BLaER1 (cell line): ENCODE data around the gene AGPAT4.

ENCODE experiments used
- H3K27ac ChIP-seq: shearing (Covaris generic); formaldehyde crosslinking; 2 replicates; pipeline ENCODE4 v1.8.1; 2022
- H3K27me3 ChIP-seq: shearing (Covaris generic); formaldehyde crosslinking; 2 replicates; pipeline ENCODE4 v1.8.1; 2022
- H3K36me3 ChIP-seq: shearing (Covaris generic); formaldehyde crosslinking; 2 replicates; pipeline ENCODE4 v1.8.1; 2022
- H3K4me1 ChIP-seq: shearing (Covaris generic); formaldehyde crosslinking; 2 replicates; pipeline ENCODE4 v1.8.1; 2022
- H3K4me2 ChIP-seq: shearing (Covaris generic); formaldehyde crosslinking; 2 replicates; pipeline ENCODE4 v1.8.1; 2022
- H3K4me3 ChIP-seq: shearing (Covaris generic); formaldehyde crosslinking; 2 replicates; pipeline ENCODE4 v1.8.1; 2022
- H3K9ac ChIP-seq: shearing (Covaris generic); formaldehyde crosslinking; 2 replicates; pipeline ENCODE4 v1.8.1; 2022
- H3K9me3 ChIP-seq: shearing (Covaris generic); formaldehyde crosslinking; 2 replicates; pipeline ENCODE4 v1.8.1; 2022
- H4K20me1 ChIP-seq: shearing (Covaris generic); formaldehyde crosslinking; 2 replicates; pipeline ENCODE4 v1.8.1; 2022
- Cebpa-rat ChIP-seq: shearing (Covaris generic); IDR thresholded peaks from 2 replicates; pipeline ENCODE4 v1.8.1; 2022

The AGPAT4 gene

GRCh38 chr6:161215193-161215592 is 58.7 kb downstream of the AGPAT4 start:
- no peak overlapping the region for H3K4me2 ChIP-seq
- no peak for TF ChIP-seq Cebpa-rat
- H3K36me3 ChIP-seq = peaks cover 49% of the 10 kb centered on the region
- H3K27me3 ChIP-seq = no peaks in the 10 kb centered on the region
- no peaks in the 10 kb centered on the region for H3K4me1 ChIP-seq
- H3K27ac ChIP-seq = no peak overlapping the region
- peaks cover 63% of the 10 kb centered on the region for H3K9me3 ChIP-seq
- H4K20me1 ChIP-seq = no peaks in the 10 kb centered on the region
- no peak overlapping the region for H3K4me3 ChIP-seq
- no peak overlapping the region for H3K9ac ChIP-seq

- no peaks in the 10 kb centered on the region for H3K4me1 ChIP-seq
- H3K4me3 ChIP-seq = no peak overlapping the region
- H3K36me3 ChIP-seq = peaks cover 49% of the 10 kb centered on the region
- no peak overlapping the region for H3K27ac ChIP-seq
- no peaks in the 10 kb centered on the region for H3K27me3 ChIP-seq
- no peaks in the 10 kb centered on the region for H4K20me1 ChIP-seq
- H3K9ac ChIP-seq = no peak overlapping the region
- TF ChIP-seq Cebpa-rat = no peak
- H3K9me3 ChIP-seq = peaks cover 68% of the 10 kb centered on the region
- H3K4me2 ChIP-seq = no peak overlapping the region
These were observed 59.1 kb downstream of the AGPAT4 start for GRCh38 chr6:161214722-161215121.

- peaks cover 43% of the 10 kb centered on the region for H3K36me3 ChIP-seq
- H3K9me3 ChIP-seq = peaks cover 76% of the 10 kb centered on the region
- no peak overlapping the region for H3K27ac ChIP-seq
- H3K27me3 ChIP-seq = no peaks in the 10 kb centered on the region
- no peak overlapping the region for H3K4me3 ChIP-seq
- H3K9ac ChIP-seq = no peak overlapping the region
- H3K4me1 ChIP-seq = no peaks in the 10 kb centered on the region
- H4K20me1 ChIP-seq = no peaks in the 10 kb centered on the region
- no peak overlapping the region for H3K4me2 ChIP-seq
- TF ChIP-seq Cebpa-rat = no peak
These were observed 61.0 kb downstream of the AGPAT4 start for GRCh38 chr6:161212902-161213301.

- TF ChIP-seq Cebpa-rat = no peak
- no peaks in the 10 kb centered on the region for H3K4me1 ChIP-seq
- H4K20me1 ChIP-seq = no peaks in the 10 kb centered on the region
- no peak overlapping the region for H3K9ac ChIP-seq
- peaks cover 32% of the 10 kb centered on the region for H3K36me3 ChIP-seq
- H3K27me3 ChIP-seq = no peaks in the 10 kb centered on the region
- no peak overlapping the region for H3K4me3 ChIP-seq
- H3K27ac ChIP-seq = no peak overlapping the region
- H3K4me2 ChIP-seq = no peak overlapping the region
- H3K9me3 ChIP-seq = peaks cover 69% of the 10 kb centered on the region
These were observed 62.4 kb downstream of the AGPAT4 start for GRCh38 chr6:161211380-161212035.

- H3K27me3 ChIP-seq = no peaks in the 10 kb centered on the region
- H3K27ac ChIP-seq = no peak overlapping the region
- H3K36me3 ChIP-seq = peaks cover 25% of the 10 kb centered on the region
- no peak overlapping the region for H3K9ac ChIP-seq
- H3K9me3 ChIP-seq = peaks cover 66% of the 10 kb centered on the region
- H3K4me3 ChIP-seq = no peak overlapping the region
- H4K20me1 ChIP-seq = no peaks in the 10 kb centered on the region
- no peak overlapping the region for H3K4me2 ChIP-seq
- H3K4me1 ChIP-seq = no peaks in the 10 kb centered on the region
- TF ChIP-seq Cebpa-rat = no peak
These were observed 63.0 kb downstream of the AGPAT4 start for GRCh38 chr6:161210857-161211256.

GRCh38 chr6:161207200-161207599 is 66.7 kb downstream of the AGPAT4 start:
- no peak for TF ChIP-seq Cebpa-rat

GRCh38 chr6:161204866-161205557 is 68.8 kb downstream of the AGPAT4 start:
- peaks cover 5% of the 10 kb centered on the region; the same call in 1 of the 2 replicates for H4K20me1 ChIP-seq
- H3K4me2 ChIP-seq = no peak overlapping the region
- no peak overlapping the region for H3K27ac ChIP-seq
- H3K9ac ChIP-seq = no peak overlapping the region
- H3K4me3 ChIP-seq = no peak overlapping the region
- no peaks in the 10 kb centered on the region for H3K27me3 ChIP-seq
- peaks cover 28% of the 10 kb centered on the region for H3K9me3 ChIP-seq
- peaks cover 29% of the 10 kb centered on the region for H3K4me1 ChIP-seq
- no peak for TF ChIP-seq Cebpa-rat
- H3K36me3 ChIP-seq = peaks cover 3% of the 10 kb centered on the region

More at GRCh38 chr6:161207200-161207599, 66.7 kb downstream of the AGPAT4 start:
- Histone ChIP-seq H3K4me1 (peaks cover 8% of the 10 kb centered on the region), H3K4me3 (no peak overlapping the region), H3K9ac (no peak overlapping the region), H3K36me3 (peaks cover 3% of the 10 kb centered on the region; the same call in 1 of the 2 replicates), H3K9me3 (peaks cover 43% of the 10 kb centered on the region), H3K4me2 (no peak overlapping the region), H3K27ac (no peak overlapping the region), H4K20me1 (no peaks in the 10 kb centered on the region), H3K27me3 (no peaks in the 10 kb centered on the region)

- peak overlapping the region; percentile 34; the same call in 1 of the 2 replicates for H3K4me2 ChIP-seq
- TF ChIP-seq Cebpa-rat = no peak
- peaks cover 4% of the 10 kb centered on the region; the same call in 1 of the 2 replicates for H3K9me3 ChIP-seq
- H3K27ac ChIP-seq = no peak overlapping the region
- no peaks in the 10 kb centered on the region; the same call in 1 of the 2 replicates for H3K36me3 ChIP-seq
- peaks cover 5% of the 10 kb centered on the region; the same call in 1 of the 2 replicates for H4K20me1 ChIP-seq
- H3K4me3 ChIP-seq = no peak overlapping the region
- no peaks in the 10 kb centered on the region for H3K27me3 ChIP-seq
- H3K9ac ChIP-seq = no peak overlapping the region
- peaks cover 35% of the 10 kb centered on the region for H3K4me1 ChIP-seq
These were observed 73.1 kb downstream of the AGPAT4 start for GRCh38 chr6:161200610-161201370.

GRCh38 chr6:161199850-161200249 is 74.0 kb downstream of the AGPAT4 start:
- Histone ChIP-seq H3K4me2 (0 out of 2 replicates have a peak overlapping the region, but pooled peaks have one; percentile 14), H3K4me3 (no peak overlapping the region), H3K4me1 (peaks cover 35% of the 10 kb centered on the region), H3K36me3 (no peaks in the 10 kb centered on the region; the same call in 1 of the 2 replicates), H3K27me3 (no peaks in the 10 kb centered on the region), H4K20me1 (peaks cover 5% of the 10 kb centered on the region; the same call in 1 of the 2 replicates), H3K9me3 (0 out of 2 replicates have a peak, but pooled peaks cover 3% of the 10 kb centered on the region), H3K27ac (no peak overlapping the region), H3K9ac (no peak overlapping the region)
- no peak for TF ChIP-seq Cebpa-rat
